Tibial nerve (tissue), 3 donors: ENCODE measurements around the gene NOP58.

Source experiments
- CTCF ChIP-seq, 5 experiments: fragments of 200-600 bp in 3 of 5; fragments of 450-650 bp in 2 of 5; sonication (generic) in 3 of 5; IDR thresholded peaks; one replicate each; pipeline ENCODE4 v1.5.1; 2016 to 2019; ENCODE audit warnings: antibody characterized with exemption in 5 of 5, mild to moderate bottlenecking in 3 of 5, moderate library complexity in 2 of 5
- POLR2A ChIP-seq, 2 donors: fragments of 450-650 bp; IDR thresholded peaks; one replicate each; pipeline ENCODE4 v1.6.1; 2017; ENCODE audit warnings: antibody characterized with exemption in 2 of 2, mild to moderate bottlenecking in 2 of 2, moderate library complexity in 2 of 2

- TF ChIP-seq CTCF (IDR thresholded peaks at IDR 0.05) (no peak), POLR2A (IDR thresholded peaks at IDR 0.05) (peak in 1 of 2 donors; percentile 60)
Observed at GRCh38 chr2:202238234-202239197, 27.0 kb upstream of the NOP58 start, which contains the start of gene SUMO1.
